H1 (cell line): ENCODE results near the gene GADD45GIP1. TPM values are rescaled to one million over a fixed set of nuclear protein-coding genes. Genes with fewer than 3 reads are reported as not detected.

Source experiments
- CTCF ChIA-PET: fragments of 300-600 bp; sonication (Branson Sonifier 250); formaldehyde crosslinking; loops from one replicate; lab custom pipeline; 2021; ENCODE audit not compliant: partially characterized antibody; lab: Charles Lee
- POLR2A ChIA-PET: fragments of 300-600 bp; sonication (Branson Sonifier 250); formaldehyde crosslinking; loops from one replicate; lab custom pipeline; 2021; ENCODE audit warnings: inconsistent platforms; ENCODE audit not compliant: partially characterized antibody; lab: Charles Lee
- DNase-seq, 2 experiments: peaks; one replicate each; pipeline versions ENCODE4 v3.0.0 to v3.0.0-alpha.2; 2010 to 2022; ENCODE audit warnings: low spot score in 2 of 2, low read depth in 1 of 2, mixed read lengths in 1 of 2
- FAIRE-seq: peaks from 2 replicates; lab custom pipeline; 2011; peaks lifted over from hg19 to GRCh38; lab: Jason Lieb, UNC
- H2AFZ ChIP-seq: 2 replicates; pipeline ENCODE4 v1.8.1; 2012; ENCODE audit warnings: low read length, inconsistent platforms
- H2AK5ac ChIP-seq: 2 replicates; pipeline ENCODE4 v1.6.1; 2013; ENCODE audit warnings: low read depth, low read length
- H2BK120ac ChIP-seq: replicated peaks from 2 replicates; pipeline ENCODE3; 2013; ENCODE audit warnings: low read depth, low read length, inconsistent platforms
- H2BK12ac ChIP-seq: 2 replicates; pipeline ENCODE4 v1.6.1; 2013; ENCODE audit warnings: low read depth, low read length
- H2BK15ac ChIP-seq: 2 replicates; pipeline ENCODE4 v1.6.1; 2013; ENCODE audit warnings: low read length
- H2BK20ac ChIP-seq: 2 replicates; pipeline ENCODE4 v1.6.1; 2013; ENCODE audit warnings: low read length
- H2BK5ac ChIP-seq: 2 replicates; pipeline ENCODE4 v1.6.1; 2013; ENCODE audit warnings: low read depth, low read length
- H3K14ac ChIP-seq: 2 replicates; pipeline ENCODE4 v1.6.1; 2013; ENCODE audit warnings: inconsistent platforms; ENCODE audit not compliant: insufficient read length
- H3K18ac ChIP-seq: 2 replicates; pipeline ENCODE4 v1.6.1; 2013; ENCODE audit warnings: low read length; ENCODE audit errors: extremely low read depth
- H3K23ac ChIP-seq: 2 replicates; pipeline ENCODE4 v1.6.1; 2013; ENCODE audit warnings: inconsistent platforms; ENCODE audit not compliant: insufficient read length
- H3K23me2 ChIP-seq: 2 replicates; pipeline ENCODE4 v1.6.1; 2013; ENCODE audit warnings: low read depth, low read length
- H3K27ac ChIP-seq: 2 replicates; pipeline ENCODE4 v1.6.1; 2011; ENCODE audit warnings: low read depth, low read length, inconsistent platforms
- H3K27me3 ChIP-seq, 4 experiments: replicated peaks in 1 of 4; 1 replicate in 1 of 4; 2 replicates in 3 of 4; pipeline versions ENCODE4 v1.6.1 to v1.8.1; 2011 to 2013; ENCODE audit warnings: low read length in 3 of 4, mild to moderate bottlenecking in 3 of 4, inconsistent platforms in 2 of 4, mixed read lengths in 2 of 4, moderate library complexity in 1 of 4; ENCODE audit not compliant: control insufficient read depth in 3 of 4, insufficient read depth in 3 of 4; ENCODE audit errors: extremely low read depth in 1 of 4
- H3K36me3 ChIP-seq, 4 experiments: 2 replicates each; pipeline versions ENCODE4 v1.6.1 to v1.8.1; 2011 to 2013; ENCODE audit warnings: mild to moderate bottlenecking in 4 of 4, low read length in 3 of 4, moderate library complexity in 2 of 4, control low read depth in 1 of 4, inconsistent platforms in 1 of 4; ENCODE audit not compliant: insufficient read depth in 4 of 4, control insufficient read depth in 2 of 4
- H3K4ac ChIP-seq: replicated peaks from 2 replicates; pipeline ENCODE3; 2013; ENCODE audit warnings: low read length, low read depth, mixed read lengths, inconsistent platforms; ENCODE audit not compliant: insufficient read length
- H3K4me1 ChIP-seq, 4 experiments: replicated peaks in 1 of 4; 1 replicate in 1 of 4; 2 replicates in 3 of 4; pipeline versions ENCODE4 v1.6.1 to v1.8.1; 2011 to 2013; ENCODE audit warnings: low read length in 3 of 4, inconsistent platforms in 2 of 4, mixed read lengths in 1 of 4; ENCODE audit not compliant: insufficient read depth in 4 of 4, control insufficient read depth in 3 of 4
- H3K4me2 ChIP-seq, 2 experiments: 2 replicates each; pipeline versions ENCODE4 v1.6.1 to v1.8.1; 2011 to 2013; ENCODE audit warnings: low read depth in 2 of 2, low read length in 2 of 2, control low read depth in 1 of 2, inconsistent platforms in 1 of 2, mild to moderate bottlenecking in 1 of 2; ENCODE audit not compliant: insufficient read depth in 1 of 2
- H3K4me3 ChIP-seq, 4 experiments: fragments of 200-600, 300-600 bp in 1 of 4; sonication (generic), shearing (Covaris generic), sonication (Bioruptor Twin) in 1 of 4; 2 replicates each; pipeline versions ENCODE4 v1.5.1 to v1.8.1; 2011 to 2016; ENCODE audit warnings: low read length in 4 of 4, low read depth in 3 of 4, control low read depth in 2 of 4, inconsistent platforms in 2 of 4, mild to moderate bottlenecking in 2 of 4, mixed read lengths in 1 of 4, moderate library complexity in 1 of 4; ENCODE audit not compliant: insufficient read depth in 2 of 4; ENCODE audit errors: extremely low read depth in 1 of 4
- H3K56ac ChIP-seq: replicated peaks from 2 replicates; pipeline ENCODE3; 2013; ENCODE audit warnings: low read depth, mild to moderate bottlenecking, mixed read lengths, low read length, inconsistent platforms; ENCODE audit not compliant: insufficient read length
- H3K79me1 ChIP-seq: 2 replicates; pipeline ENCODE4 v1.6.1; 2013; ENCODE audit warnings: low read depth, low read length, control low read depth
- H3K79me2 ChIP-seq, 2 experiments: 2 replicates each; pipeline versions ENCODE4 v1.6.1 to v1.8.1; 2012 to 2013; ENCODE audit warnings: low read length in 2 of 2, mild to moderate bottlenecking in 2 of 2, inconsistent platforms in 1 of 2; ENCODE audit not compliant: insufficient read depth in 2 of 2, control insufficient read depth in 1 of 2
- H3K9ac ChIP-seq, 4 experiments: replicated peaks in 1 of 4; 1 replicate in 1 of 4; 2 replicates in 3 of 4; pipeline versions ENCODE4 v1.6.1 to v1.8.1; 2011 to 2013; ENCODE audit warnings: low read depth in 3 of 4, low read length in 3 of 4, control low read depth in 2 of 4, mild to moderate bottlenecking in 2 of 4, moderate library complexity in 2 of 4, inconsistent platforms in 1 of 4; ENCODE audit errors: extremely low read depth in 1 of 4
- H3K9me3 ChIP-seq, 2 experiments: 2 replicates each; pipeline versions ENCODE4 v1.6.1 to v1.8.1; 2012 to 2013; ENCODE audit warnings: mild to moderate bottlenecking in 2 of 2, moderate library complexity in 2 of 2, control low read depth in 1 of 2, inconsistent platforms in 1 of 2, low read depth in 1 of 2, low read length in 1 of 2, mixed read lengths in 1 of 2; ENCODE audit not compliant: insufficient read depth in 2 of 2
- H4K20me1 ChIP-seq, 2 experiments: replicated peaks in 1 of 2; 2 replicates each; pipeline versions ENCODE3 to v1.8.1; 2011 to 2013; ENCODE audit warnings: inconsistent platforms in 2 of 2, low read length in 2 of 2, mild to moderate bottlenecking in 1 of 2; ENCODE audit not compliant: insufficient read depth in 2 of 2, control insufficient read depth in 1 of 2
- H4K5ac ChIP-seq: 2 replicates; pipeline ENCODE4 v1.6.1; 2013; ENCODE audit warnings: low read length, low read depth, mixed read lengths, inconsistent platforms; ENCODE audit not compliant: insufficient read length
- H4K8ac ChIP-seq: 2 replicates; pipeline ENCODE4 v1.8.0; 2013; ENCODE audit warnings: mild to moderate bottlenecking, moderate library complexity, low read length, inconsistent platforms; ENCODE audit not compliant: insufficient read depth; ENCODE audit errors: extremely low read depth
- H4K91ac ChIP-seq: replicated peaks from 2 replicates; pipeline ENCODE3; 2013; ENCODE audit warnings: low read length, mixed read lengths, inconsistent platforms; ENCODE audit not compliant: insufficient read length
- ASH2L ChIP-seq: fragments of 200-600, 300-600 bp; sonication (generic); IDR thresholded peaks from one replicate; pipeline ENCODE4 v1.7.1; 2017; ENCODE audit warnings: low read length
- BACH1 ChIP-seq: IDR thresholded peaks from 2 replicates; pipeline ENCODE4 v1.6.1; 2012; ENCODE audit warnings: low read length, improper control_type of control experiment
- CBX5 ChIP-seq: fragments of 300-800, 300-1000 bp; sonication (generic); IDR thresholded peaks from 2 replicates; pipeline ENCODE4 v1.7.1; 2016; ENCODE audit warnings: antibody characterized with exemption, low read length, low read depth
- CREB1 ChIP-seq: IDR thresholded peaks from 2 replicates; pipeline ENCODE4 v1.6.1; 2012; ENCODE audit warnings: inconsistent platforms
- HDAC6 ChIP-seq: IDR thresholded peaks from one replicate; pipeline ENCODE4 v1.7.1; 2012; ENCODE audit warnings: low read depth, mild to moderate bottlenecking, inconsistent platforms, low read length, moderate library complexity
- RFX5 ChIP-seq: IDR thresholded peaks from 2 replicates; pipeline ENCODE4 v1.6.1; 2011; ENCODE audit warnings: low read depth, low read length, improper control_type of control experiment, borderline replicate concordance
- RXRA ChIP-seq: IDR thresholded peaks from 2 replicates; pipeline ENCODE4 v1.6.1; 2011; ENCODE audit warnings: low read depth, mild to moderate bottlenecking, low read length, moderate library complexity; ENCODE audit not compliant: insufficient read depth
- TAF7 ChIP-seq: optimal IDR thresholded peaks from 2 replicates; pipeline ENCODE3; 2011; ENCODE audit warnings: low read depth, mild to moderate bottlenecking, inconsistent platforms, low read length, moderate library complexity, borderline replicate concordance
- TEAD4 ChIP-seq: IDR thresholded peaks from 2 replicates; pipeline ENCODE4 v1.6.1; 2012; ENCODE audit warnings: low read depth, low read length, inconsistent platforms, mixed read lengths
- WGBS, 2 experiments: shearing (Covaris generic) in 1 of 2; methylation state at CpG; one replicate each; pipeline versions ENCODE4 v1.1.6 to v1.1.7; 2013 to 2015; ENCODE audit warnings: low lambda C conversion rate in 2 of 2, mixed read lengths in 2 of 2, inconsistent platforms in 1 of 2, low coverage in 1 of 2, missing lambda C conversion rate in 1 of 2; ENCODE audit not compliant: insufficient replicate concordance in 2 of 2, insufficient coverage in 1 of 2, insufficient read length in 1 of 2; ENCODE audit errors: extremely low coverage in 1 of 2, missing lambda C conversion rate in 1 of 2; 5-methylcytosine and 5-hydroxymethylcytosine counted together
- polyA plus RNA-seq, 7 experiments: library from polyadenylated mRNA; depleted of rRNA in 3 of 7; stranded (reverse) in 5 of 7; unstranded in 2 of 7; fragments of >200 nt in 5 of 7; fragments of 200-250 nt in 2 of 7; gene quantifications; 1 replicate in 5 of 7; 2 replicates in 1 of 7; 4 replicates in 1 of 7; pipeline versions ENCODE4 v1.2.1 to v1.2.3, GENCODE V29; 2011 to 2013; ENCODE audit warnings: missing spikeins in 2 of 7, mixed read lengths in 2 of 7
- total RNA-seq: library from RNA; stranded (reverse); fragmentation: NEBNext Ultra II Directional; extraction: Animal tissue kit (Norgen Biotek cat#: 25700); gene quantifications from 2 replicates; pipeline ENCODE4 v1.2.1, GENCODE V29; 2021
- TF ChIP-seq, protein P1 (sequence below), 3 experiments: IDR thresholded peaks; 1 replicate in 2 of 3; 2 replicates in 1 of 3; pipeline versions ENCODE4 v1.5.1 to v1.6.1; 2011; ENCODE audit warnings: low read length in 3 of 3, mild to moderate bottlenecking in 3 of 3, inconsistent platforms in 2 of 3, low read depth in 1 of 3, moderate library complexity in 1 of 3; ENCODE audit not compliant: insufficient read depth in 1 of 3; ENCODE audit errors: control extremely low read depth in 1 of 3

Gene GADD45GIP1
- total and polyA plus RNA-seq, 2 of the 8 experiments (the other 6 are each of a cell fraction or from before 2014, with no cell fraction given): 42.2 to 42.6 TPM

DNA sequence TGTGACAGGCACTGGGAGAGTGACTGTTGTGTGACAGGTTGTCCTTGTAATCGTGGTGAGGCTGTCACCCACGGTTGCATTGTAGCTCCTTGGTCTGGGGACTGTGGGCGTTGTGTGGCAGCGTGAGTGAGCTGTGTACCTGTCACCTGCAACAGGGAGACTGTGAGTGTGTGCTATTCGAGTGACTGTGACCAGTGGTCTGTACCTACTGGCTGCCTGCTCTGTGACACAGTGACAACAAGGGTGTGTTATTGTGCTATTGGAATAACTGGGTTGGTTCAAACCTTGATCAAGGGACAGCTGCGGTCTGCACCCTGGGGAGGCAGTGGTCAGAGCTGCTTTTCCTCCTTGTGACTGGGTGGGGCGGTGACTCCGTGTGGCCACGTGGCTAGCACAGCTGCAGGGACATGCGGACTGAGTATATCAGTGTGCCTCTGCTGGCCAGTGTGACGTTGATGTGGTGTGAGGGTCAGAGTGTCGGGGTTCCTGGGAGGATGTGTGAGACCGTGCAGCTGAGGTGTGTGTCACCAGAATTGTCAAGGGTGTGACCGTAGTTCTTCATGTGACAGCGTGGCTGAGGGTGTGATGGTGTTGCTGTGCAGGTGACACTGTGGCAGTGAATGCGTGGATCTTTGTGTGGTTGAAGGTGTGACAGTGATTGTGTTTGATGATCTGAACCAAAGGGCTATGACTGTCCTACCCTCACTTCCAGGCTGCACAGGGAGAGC is 28.2 kb upstream of the GADD45GIP1 start:
- Histone ChIP-seq H3K4me1 (peaks cover 0 to 11% (median 5%) of the 10 kb centered on the region in 4 experiments; a peak in 4 of 7 replicates), H3K4me2 (no peak overlapping the region), H3K27ac (no peak overlapping the region)
- TF ChIP-seq ASH2L (no peak), RXRA (no peak), RFX5 (no peak), HDAC6 (no peak), BACH1 (no peak), CREB1 (no peak), CBX5 (no peak), TEAD4 (no peak), TAF7 (no peak)
- TF ChIP-seq, protein P1, sequence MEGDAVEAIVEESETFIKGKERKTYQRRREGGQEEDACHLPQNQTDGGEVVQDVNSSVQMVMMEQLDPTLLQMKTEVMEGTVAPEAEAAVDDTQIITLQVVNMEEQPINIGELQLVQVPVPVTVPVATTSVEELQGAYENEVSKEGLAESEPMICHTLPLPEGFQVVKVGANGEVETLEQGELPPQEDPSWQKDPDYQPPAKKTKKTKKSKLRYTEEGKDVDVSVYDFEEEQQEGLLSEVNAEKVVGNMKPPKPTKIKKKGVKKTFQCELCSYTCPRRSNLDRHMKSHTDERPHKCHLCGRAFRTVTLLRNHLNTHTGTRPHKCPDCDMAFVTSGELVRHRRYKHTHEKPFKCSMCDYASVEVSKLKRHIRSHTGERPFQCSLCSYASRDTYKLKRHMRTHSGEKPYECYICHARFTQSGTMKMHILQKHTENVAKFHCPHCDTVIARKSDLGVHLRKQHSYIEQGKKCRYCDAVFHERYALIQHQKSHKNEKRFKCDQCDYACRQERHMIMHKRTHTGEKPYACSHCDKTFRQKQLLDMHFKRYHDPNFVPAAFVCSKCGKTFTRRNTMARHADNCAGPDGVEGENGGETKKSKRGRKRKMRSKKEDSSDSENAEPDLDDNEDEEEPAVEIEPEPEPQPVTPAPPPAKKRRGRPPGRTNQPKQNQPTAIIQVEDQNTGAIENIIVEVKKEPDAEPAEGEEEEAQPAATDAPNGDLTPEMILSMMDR (IDR thresholded peaks at IDR 0.05; ENCODE audit: control extremely low read depth in 1 of 3, insufficient read depth in 1 of 3, low read depth in 1 of 3, low read length in 3 of 3): no peak
- TF ChIP-seq, all 59 proteins: peak for 0
- H3K4ac ChIP-seq: peak overlapping the region; percentile 87
- H3K27me3 ChIP-seq: peaks cover 2 to 50% (median 39%) of the 10 kb centered on the region in 4 experiments
- H3K23ac ChIP-seq: no peak overlapping the region
- no peaks in the 10 kb centered on the region for H3K36me3 ChIP-seq
- peak overlapping the region; percentile 55; the same call in 1 of the 2 replicates for H2BK5ac ChIP-seq
- peak overlapping the region; percentile 76 for H2AK5ac ChIP-seq
- CTCF ChIA-PET: interaction anchor here (0.7 to 16.3 kb wide), 23 partner anchors 8 to 119 kb away, joined by 3 to 431 read pairs (median 4); partner anchors contain the start of gene DAND5
- peak overlapping the region; percentile 67 for H2BK20ac ChIP-seq
- peak overlapping the region; percentile 35; the same call in 1 of the 2 replicates for H4K8ac ChIP-seq
- H4K91ac ChIP-seq: peak overlapping the region; percentile 15
- no peaks in the 10 kb centered on the region for H3K79me2 ChIP-seq
- no peak overlapping the region for H3K14ac ChIP-seq
- no peak overlapping the region for H2AFZ ChIP-seq
- H3K79me1 ChIP-seq: no peaks in the 10 kb centered on the region
- 76% methylated on average over 16 of the region's 16 CpGs; no CpG with 5 or more reads in 1 of the 2 experiments for WGBS, 2 experiments
- H4K20me1 ChIP-seq: peaks cover 0 to 19% of the 10 kb centered on the region in 2 experiments
- no peak overlapping the region for H3K56ac ChIP-seq
- POLR2A ChIA-PET: interaction anchor here (0.6 to 1.9 kb wide), 13 partner anchors 11 to 167 kb away, joined by 3 to 6 read pairs (median 3); no protein-coding TSS in a partner anchor
- no peak for FAIRE-seq
- no peaks in the 10 kb centered on the region for H3K9me3 ChIP-seq
- no peak overlapping the region for H2BK120ac ChIP-seq
- no peak overlapping the region; the same call in 1 of the 2 replicates for H3K18ac ChIP-seq
- no peak for DNase-seq
- no peak overlapping the region for H4K5ac ChIP-seq
- H2BK12ac ChIP-seq: peak overlapping the region; percentile 91; the same call in 1 of the 2 replicates
- peaks cover 21% of the 10 kb centered on the region for H3K23me2 ChIP-seq
- H2BK15ac ChIP-seq: peak overlapping the region; percentile 46; the same call in 1 of the 2 replicates
- H3K9ac ChIP-seq: no peak overlapping the region
- H3K4me3 ChIP-seq: no peak overlapping the region
